Loucy (cell line): ENCODE measurements around the gene BMX.

Source experiments
- H2AFZ ChIP-seq: fragments of 200-600 bp; sonication (generic); 2 replicates; pipeline ENCODE4 v1.6.0; 2016; ENCODE audit warnings: antibody characterized with exemption, mild to moderate bottlenecking, low read length, moderate library complexity
- H3F3A ChIP-seq: fragments of 200-600 bp; 2 replicates; pipeline ENCODE4 v1.6.0; 2016; ENCODE audit warnings: antibody characterized with exemption, low read depth, mild to moderate bottlenecking
- H3K27me3 ChIP-seq: fragments of 200-600 bp; sonication (generic); 2 replicates; pipeline ENCODE4 v1.6.1; 2014; ENCODE audit warnings: low read length, mild to moderate bottlenecking; ENCODE audit not compliant: insufficient read depth, poor library complexity, severe bottlenecking
- H3K36me3 ChIP-seq: fragments of 200-600 bp; sonication (generic); 2 replicates; pipeline ENCODE4 v1.6.1; 2016; ENCODE audit warnings: low read length; ENCODE audit not compliant: insufficient read depth
- H3K4me1 ChIP-seq: fragments of 200-600 bp; sonication (generic); 2 replicates; pipeline ENCODE4 v1.5.1; 2014; ENCODE audit warnings: low read length, mild to moderate bottlenecking; ENCODE audit not compliant: insufficient read depth, poor library complexity, severe bottlenecking
- H3K4me2 ChIP-seq: fragments of 200-600 bp; sonication (generic); 2 replicates; pipeline ENCODE4 v1.6.0; 2014; ENCODE audit warnings: antibody characterized with exemption, low read length, low read depth, mild to moderate bottlenecking; ENCODE audit not compliant: poor library complexity, severe bottlenecking
- H3K4me3 ChIP-seq: fragments of 200-600 bp; sonication (generic); 2 replicates; pipeline ENCODE4 v1.5.1; 2014; ENCODE audit warnings: low read length, mild to moderate bottlenecking, mixed read lengths; ENCODE audit not compliant: poor library complexity, severe bottlenecking
- H3K79me2 ChIP-seq: fragments of 200-600 bp; sonication (generic); 2 replicates; pipeline ENCODE4 v1.6.1; 2014; ENCODE audit warnings: low read length; ENCODE audit not compliant: insufficient read depth
- H3K9ac ChIP-seq: fragments of 200-600 bp; sonication (generic); 2 replicates; pipeline ENCODE4 v1.6.0; 2014; ENCODE audit warnings: mild to moderate bottlenecking, low read depth, low read length, moderate library complexity; ENCODE audit not compliant: poor library complexity, severe bottlenecking
- H3K9me2 ChIP-seq: fragments of 200-600 bp; sonication (generic); replicated peaks from 2 replicates; pipeline ENCODE4 v1.6.1; 2016; ENCODE audit warnings: low read depth, low read length, mixed read lengths
- H3K9me3 ChIP-seq: fragments of 200-600 bp; sonication (generic); 2 replicates; pipeline ENCODE4 v1.6.1; 2014; ENCODE audit warnings: mild to moderate bottlenecking, antibody characterized with exemption, low read length, low read depth; ENCODE audit not compliant: insufficient read depth
- H4K20me1 ChIP-seq: fragments of 200-600 bp; sonication (generic); 2 replicates; pipeline ENCODE4 v1.6.0; 2014; ENCODE audit warnings: antibody characterized with exemption, low read length, mild to moderate bottlenecking; ENCODE audit not compliant: insufficient read depth, poor library complexity, severe bottlenecking
- EZH2phosphoT487 ChIP-seq: fragments of 200-600 bp; IDR thresholded peaks from 2 replicates; pipeline ENCODE4 v1.6.1; 2018; ENCODE audit warnings: antibody characterized with exemption, mild to moderate bottlenecking, moderate library complexity, borderline replicate concordance
- TF ChIP-seq, protein P1 (sequence below): fragments of 200-600 bp; sonication (generic); conservative IDR thresholded peaks from 2 replicates; pipeline ENCODE4 v1.5.1; 2014; ENCODE audit warnings: mild to moderate bottlenecking, antibody characterized with exemption, low read length

BMX gene

DNA sequence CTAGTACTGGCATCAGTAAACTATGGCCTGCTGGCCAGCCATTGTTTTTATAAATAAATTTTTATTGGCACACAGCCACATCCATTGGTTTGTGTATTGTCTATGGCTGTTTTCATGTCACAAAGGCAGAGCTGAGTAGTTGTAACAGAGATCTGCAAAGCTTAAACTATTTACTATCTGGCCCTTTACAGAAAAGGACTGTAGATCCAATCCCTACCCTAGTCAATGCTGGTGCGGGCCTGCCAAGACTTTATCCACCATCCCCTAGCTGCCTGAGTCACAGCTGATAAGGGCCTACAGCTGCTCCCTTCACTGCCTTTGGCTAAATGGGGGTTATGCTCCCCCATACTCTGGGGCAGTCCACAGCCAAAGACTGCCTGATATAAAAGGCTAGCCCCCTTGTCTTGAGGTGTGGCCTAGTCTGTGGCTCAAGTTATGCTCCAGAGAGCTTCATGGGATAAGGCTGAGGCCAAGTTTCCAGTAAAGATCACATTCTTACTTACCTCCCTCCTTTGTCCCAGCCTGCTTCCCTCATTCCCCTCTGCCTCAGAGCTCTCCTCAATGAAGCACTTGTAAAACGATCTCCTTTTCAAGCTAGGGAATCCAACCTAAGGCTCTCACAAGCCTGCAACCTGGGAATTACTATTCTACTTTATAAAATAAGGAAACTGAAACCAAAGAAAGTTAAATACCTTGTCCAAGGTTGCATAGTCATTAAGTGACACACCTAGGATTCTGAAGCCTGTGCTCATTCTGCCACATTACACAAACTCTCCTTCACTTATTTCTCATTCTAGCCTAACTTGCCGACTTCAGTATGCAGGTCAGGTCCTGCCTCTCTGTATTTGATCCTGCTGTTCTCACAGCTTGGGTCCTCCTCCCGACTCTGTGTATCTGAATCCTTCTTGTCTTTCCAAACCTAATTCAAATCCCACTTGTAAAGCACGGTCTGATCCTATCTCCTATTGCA is 79.5 kb downstream of the BMX start:
- H3K9ac ChIP-seq: no peak overlapping the region
- H3K4me1 ChIP-seq: no peaks in the 10 kb centered on the region
- no peaks in the 10 kb centered on the region for H3K9me3 ChIP-seq
- no peak for TF ChIP-seq EZH2phosphoT487
- TF ChIP-seq, protein P1, sequence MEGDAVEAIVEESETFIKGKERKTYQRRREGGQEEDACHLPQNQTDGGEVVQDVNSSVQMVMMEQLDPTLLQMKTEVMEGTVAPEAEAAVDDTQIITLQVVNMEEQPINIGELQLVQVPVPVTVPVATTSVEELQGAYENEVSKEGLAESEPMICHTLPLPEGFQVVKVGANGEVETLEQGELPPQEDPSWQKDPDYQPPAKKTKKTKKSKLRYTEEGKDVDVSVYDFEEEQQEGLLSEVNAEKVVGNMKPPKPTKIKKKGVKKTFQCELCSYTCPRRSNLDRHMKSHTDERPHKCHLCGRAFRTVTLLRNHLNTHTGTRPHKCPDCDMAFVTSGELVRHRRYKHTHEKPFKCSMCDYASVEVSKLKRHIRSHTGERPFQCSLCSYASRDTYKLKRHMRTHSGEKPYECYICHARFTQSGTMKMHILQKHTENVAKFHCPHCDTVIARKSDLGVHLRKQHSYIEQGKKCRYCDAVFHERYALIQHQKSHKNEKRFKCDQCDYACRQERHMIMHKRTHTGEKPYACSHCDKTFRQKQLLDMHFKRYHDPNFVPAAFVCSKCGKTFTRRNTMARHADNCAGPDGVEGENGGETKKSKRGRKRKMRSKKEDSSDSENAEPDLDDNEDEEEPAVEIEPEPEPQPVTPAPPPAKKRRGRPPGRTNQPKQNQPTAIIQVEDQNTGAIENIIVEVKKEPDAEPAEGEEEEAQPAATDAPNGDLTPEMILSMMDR: no peak
- no peaks in the 10 kb centered on the region for H3K79me2 ChIP-seq
- H2AFZ ChIP-seq: no peak overlapping the region
- H3F3A ChIP-seq: no peaks in the 10 kb centered on the region
- H3K4me2 ChIP-seq: no peak overlapping the region
- H3K9me2 ChIP-seq: no peaks in the 10 kb centered on the region
- no peaks in the 10 kb centered on the region for H3K27me3 ChIP-seq
- H3K36me3 ChIP-seq: no peaks in the 10 kb centered on the region
- no peak overlapping the region for H3K4me3 ChIP-seq
- no peaks in the 10 kb centered on the region for H4K20me1 ChIP-seq

DNA sequence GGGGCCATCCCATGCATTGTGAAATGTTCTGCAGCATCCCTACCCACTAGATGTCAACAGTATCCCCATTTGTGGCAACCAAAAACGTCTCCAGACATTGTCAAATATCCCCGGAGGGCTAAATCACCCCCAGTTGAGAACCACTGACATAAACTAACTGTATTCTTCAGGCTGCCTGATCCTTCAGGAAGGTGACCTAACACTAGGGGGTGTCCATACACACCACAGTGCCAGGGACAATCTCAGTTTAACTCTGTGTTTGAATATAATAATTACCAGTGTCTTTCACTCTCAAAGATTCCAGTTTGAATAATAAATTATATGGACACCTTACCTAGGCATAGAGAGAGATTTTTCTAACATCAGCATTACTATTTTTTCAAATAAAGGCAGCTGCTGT is 93.8 kb downstream of the BMX start:
- TF ChIP-seq, protein P1: 0 out of 2 replicates have a peak, but pooled peaks have one; percentile 24
- TF ChIP-seq EZH2phosphoT487: no peak
- no peaks in the 10 kb centered on the region for H4K20me1 ChIP-seq
- no peak overlapping the region for H3K4me2 ChIP-seq
- no peak overlapping the region for H2AFZ ChIP-seq
- H3K79me2 ChIP-seq: no peaks in the 10 kb centered on the region
- no peak overlapping the region for H3K4me3 ChIP-seq
- no peaks in the 10 kb centered on the region for H3F3A ChIP-seq
- H3K9ac ChIP-seq: no peak overlapping the region
- no peaks in the 10 kb centered on the region for H3K36me3 ChIP-seq
- H3K4me1 ChIP-seq: no peaks in the 10 kb centered on the region
- H3K27me3 ChIP-seq: no peaks in the 10 kb centered on the region
- no peaks in the 10 kb centered on the region for H3K9me3 ChIP-seq
- H3K9me2 ChIP-seq: no peaks in the 10 kb centered on the region

DNA sequence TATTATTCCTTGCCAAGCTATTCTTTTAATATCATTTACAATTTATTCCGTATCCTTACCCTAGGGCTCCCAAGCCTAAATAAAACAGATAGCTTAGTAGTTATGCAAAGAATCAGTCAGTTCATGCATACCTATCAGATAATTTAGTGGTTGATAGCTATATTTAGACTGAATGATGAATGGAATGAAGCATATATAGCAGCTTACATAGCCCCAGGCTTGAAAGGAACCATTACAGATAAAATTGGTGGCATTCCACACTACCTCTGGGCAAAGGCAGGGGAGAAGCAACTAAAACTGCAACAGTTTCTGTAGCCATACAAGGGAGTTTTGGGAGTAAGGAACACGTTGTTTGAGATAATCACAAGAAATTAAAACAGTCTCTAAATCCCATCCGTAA is 97.4 kb downstream of the BMX start:
- no peaks in the 10 kb centered on the region for H3K79me2 ChIP-seq
- no peaks in the 10 kb centered on the region for H3K9me2 ChIP-seq
- no peaks in the 10 kb centered on the region for H3F3A ChIP-seq
- no peak overlapping the region for H2AFZ ChIP-seq
- H3K9me3 ChIP-seq: no peaks in the 10 kb centered on the region
- no peaks in the 10 kb centered on the region for H4K20me1 ChIP-seq
- H3K36me3 ChIP-seq: no peaks in the 10 kb centered on the region
- H3K4me1 ChIP-seq: no peaks in the 10 kb centered on the region
- no peak overlapping the region for H3K4me3 ChIP-seq
- no peak overlapping the region for H3K9ac ChIP-seq
- no peaks in the 10 kb centered on the region for H3K27me3 ChIP-seq
- TF ChIP-seq, protein P1: no peak
- TF ChIP-seq EZH2phosphoT487: no peak
- no peak overlapping the region for H3K4me2 ChIP-seq
